Gastroesophageal sphincter (tissue), 3 donors: ENCODE results near the gene DICER1.

Experiments
- CTCF ChIP-seq, 4 experiments: fragments of 200-600 bp in 2 of 4; fragments of 450-650 bp in 2 of 4; sonication (generic) in 1 of 4; IDR thresholded peaks; one replicate each; pipeline ENCODE4 v1.5.1; 2017 to 2019; ENCODE audit warnings: antibody characterized with exemption in 4 of 4, mild to moderate bottlenecking in 2 of 4, moderate library complexity in 2 of 4
- POLR2AphosphoS5 ChIP-seq: sonication (generic); formaldehyde crosslinking; IDR thresholded peaks from one replicate; pipeline ENCODE4 v1.6.1; 2017; ENCODE audit warnings: antibody characterized with exemption

- TF ChIP-seq POLR2AphosphoS5: no peak
- no peak for TF ChIP-seq CTCF (IDR thresholded peaks at IDR 0.05)
Observed at GRCh38 chr14:95206534-95206933, 49.2 kb upstream of the DICER1 start.
